ENCODE results near the gene BRAT1.

DNA sequence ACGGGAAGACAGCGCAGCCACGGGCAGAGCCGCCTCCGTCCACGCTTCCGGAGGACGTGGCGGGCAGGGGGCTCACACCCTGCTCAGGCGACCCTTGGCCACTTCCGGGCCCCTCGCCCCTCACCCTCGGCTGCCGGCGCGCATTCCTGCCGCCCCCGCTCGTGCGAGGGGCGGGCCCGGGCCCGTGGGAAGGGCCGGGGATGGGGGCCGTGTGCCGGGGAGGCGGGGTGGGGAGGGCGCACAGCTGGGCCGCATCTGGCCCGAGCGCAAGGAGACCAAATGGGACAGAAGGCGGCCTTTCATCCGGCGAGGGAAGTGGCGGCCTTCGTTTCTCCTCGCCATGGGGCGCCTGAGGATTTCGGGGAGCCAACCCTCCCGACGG, 36.6 kb downstream of the BRAT1 start:
- no peak for TF ChIP-seq EZH2 (IDR thresholded peaks at IDR 0.05; ENCODE audit: low read depth, unreplicated experiment)
- TF ChIP-seq, protein P1, sequence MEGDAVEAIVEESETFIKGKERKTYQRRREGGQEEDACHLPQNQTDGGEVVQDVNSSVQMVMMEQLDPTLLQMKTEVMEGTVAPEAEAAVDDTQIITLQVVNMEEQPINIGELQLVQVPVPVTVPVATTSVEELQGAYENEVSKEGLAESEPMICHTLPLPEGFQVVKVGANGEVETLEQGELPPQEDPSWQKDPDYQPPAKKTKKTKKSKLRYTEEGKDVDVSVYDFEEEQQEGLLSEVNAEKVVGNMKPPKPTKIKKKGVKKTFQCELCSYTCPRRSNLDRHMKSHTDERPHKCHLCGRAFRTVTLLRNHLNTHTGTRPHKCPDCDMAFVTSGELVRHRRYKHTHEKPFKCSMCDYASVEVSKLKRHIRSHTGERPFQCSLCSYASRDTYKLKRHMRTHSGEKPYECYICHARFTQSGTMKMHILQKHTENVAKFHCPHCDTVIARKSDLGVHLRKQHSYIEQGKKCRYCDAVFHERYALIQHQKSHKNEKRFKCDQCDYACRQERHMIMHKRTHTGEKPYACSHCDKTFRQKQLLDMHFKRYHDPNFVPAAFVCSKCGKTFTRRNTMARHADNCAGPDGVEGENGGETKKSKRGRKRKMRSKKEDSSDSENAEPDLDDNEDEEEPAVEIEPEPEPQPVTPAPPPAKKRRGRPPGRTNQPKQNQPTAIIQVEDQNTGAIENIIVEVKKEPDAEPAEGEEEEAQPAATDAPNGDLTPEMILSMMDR (conservative IDR thresholded peaks at IDR 0.05; ENCODE audit: low read depth in 2 of 2), result no peak
- TF ChIP-seq ZNF331 (CRISPR knock-in tag; IDR thresholded peaks at IDR 0.05; ENCODE audit: low read depth), result no peak
- TF ChIP-seq JUNB (IDR thresholded peaks at IDR 0.05; ENCODE audit: unreplicated experiment), result no peak
- TF ChIP-seq ZNF114 (CRISPR knock-in tag; IDR thresholded peaks at IDR 0.05), result no peak
- TF ChIP-seq CREB1 (CRISPR knock-in tag; IDR thresholded peaks at IDR 0.05; ENCODE audit: low read depth), result no peak
